Neutrophil (primary cell): ENCODE measurements around the gene MEDAG.

Experiments used
- H3K27ac ChIP-seq: fragments of 200-600 bp; sonication (generic); 2 replicates; pipeline ENCODE4 v1.5.1; 2016; ENCODE audit warnings: mild to moderate bottlenecking, moderate library complexity
- H3K27me3 ChIP-seq: fragments of 200-600 bp; sonication (generic); 2 replicates; pipeline ENCODE4 v1.6.0; 2016; ENCODE audit warnings: mild to moderate bottlenecking
- H3K36me3 ChIP-seq: fragments of 200-600 bp; sonication (generic); 2 replicates; pipeline ENCODE4 v1.5.1; 2017
- H3K4me1 ChIP-seq, 2 experiments: fragments of 200-600 bp in 1 of 2; sonication (generic) in 1 of 2; 1 replicate in 1 of 2; 2 replicates in 1 of 2; pipeline versions ENCODE4 v1.5.1 to v1.6.1; 2013 to 2016; ENCODE audit warnings: low read depth in 1 of 2, low read length in 1 of 2, mild to moderate bottlenecking in 1 of 2, moderate library complexity in 1 of 2; ENCODE audit not compliant: control insufficient read depth in 1 of 2, insufficient read depth in 1 of 2
- H3K4me3 ChIP-seq, 2 experiments: fragments of 200-600 bp in 1 of 2; sonication (generic) in 1 of 2; 1 replicate in 1 of 2; 2 replicates in 1 of 2; pipeline ENCODE4 v1.5.1; 2013 to 2016; ENCODE audit warnings: low read depth in 1 of 2, low read length in 1 of 2, mild to moderate bottlenecking in 1 of 2, moderate library complexity in 1 of 2
- H3K9me3 ChIP-seq: fragments of 200-600 bp; sonication (generic); 2 replicates; pipeline ENCODE4 v1.5.1; 2016
- CTCF ChIP-seq: fragments of 200-600 bp; sonication (generic); IDR thresholded peaks from 2 replicates; pipeline ENCODE4 v1.5.1; 2016; ENCODE audit warnings: antibody characterized with exemption

Gene MEDAG

GRCh38 chr13:30880856-30881155, 25.3 kb upstream of the MEDAG start:
- H3K9me3 ChIP-seq = no peaks in the 10 kb centered on the region
- no peaks in the 10 kb centered on the region for H3K4me1 ChIP-seq
- no peak overlapping the region for H3K27ac ChIP-seq
- H3K27me3 ChIP-seq = peaks cover 37% of the 10 kb centered on the region
- H3K36me3 ChIP-seq = no peaks in the 10 kb centered on the region
- H3K4me3 ChIP-seq = no peak overlapping the region
- TF ChIP-seq CTCF = no peak

GRCh38 chr13:30881191-30881651, 24.9 kb upstream of the MEDAG start:
- H3K36me3 ChIP-seq = no peaks in the 10 kb centered on the region
- TF ChIP-seq CTCF = no peak
- H3K27ac ChIP-seq = no peak overlapping the region
- H3K27me3 ChIP-seq = peaks cover 37% of the 10 kb centered on the region
- no peaks in the 10 kb centered on the region for H3K4me1 ChIP-seq
- no peaks in the 10 kb centered on the region for H3K9me3 ChIP-seq
- H3K4me3 ChIP-seq = no peak overlapping the region

GRCh38 chr13:30882026-30882850, 23.8 kb upstream of the MEDAG start:
- Histone ChIP-seq H3K27ac (no peak overlapping the region), H3K27me3 (peaks cover 37% of the 10 kb centered on the region), H3K4me1 (no peaks in the 10 kb centered on the region), H3K36me3 (no peaks in the 10 kb centered on the region), H3K4me3 (no peak overlapping the region), H3K9me3 (no peaks in the 10 kb centered on the region)
- TF ChIP-seq CTCF = no peak

GRCh38 chr13:30882996-30883766, 22.9 kb upstream of the MEDAG start:
- Histone ChIP-seq H3K4me3 (no peak overlapping the region), H3K27me3 (peaks cover 37% of the 10 kb centered on the region), H3K27ac (no peak overlapping the region), H3K9me3 (no peaks in the 10 kb centered on the region), H3K4me1 (no peaks in the 10 kb centered on the region), H3K36me3 (no peaks in the 10 kb centered on the region)
- TF ChIP-seq CTCF = no peak

- Histone ChIP-seq H3K4me3 (no peak overlapping the region), H3K36me3 (no peaks in the 10 kb centered on the region), H3K9me3 (no peaks in the 10 kb centered on the region), H3K4me1 (no peaks in the 10 kb centered on the region), H3K27ac (no peak overlapping the region), H3K27me3 (peaks cover 36% of the 10 kb centered on the region)
- no peak for TF ChIP-seq CTCF
Measured at GRCh38 chr13:30884543-30884942, 21.5 kb upstream of the MEDAG start.
